ENCODE results near the gene AZU1.

- TF ChIP-seq EZH2phosphoT487 (IDR thresholded peaks at IDR 0.05; ENCODE audit: borderline replicate concordance, low read length) (no peak), CTCF (IDR thresholded peaks at IDR 0.05; ENCODE audit: low read depth, low read length, poor library complexity, severe bottlenecking) (no peak)
Measured at GRCh38 chr19:806815-807421, 20.7 kb upstream of the AZU1 start.
